A549 (cell line): Measurements from ENCODE around the gene VWA5B1. TPM values are rescaled to one million over a fixed set of nuclear protein-coding genes. Genes with fewer than 3 reads are reported as not detected.

Experiments used
- ATAC-seq, 2 experiments: fragments of 200-7000 bp in 1 of 2; fragments of >200 bp in 1 of 2; cut with Nextera tagmentation in 1 of 2; cut with Tn5 transposase in 1 of 2; 3 replicates each; pipeline versions ENCODE4 v1.8.0 to v1.9.1; 2018 to 2020; ENCODE audit warnings: mild to moderate bottlenecking in 1 of 2, moderate library complexity in 1 of 2
- CTCF ChIA-PET: fragments of 300-600 bp; sonication (Branson Sonifier 250); formaldehyde crosslinking; extraction: SDS; loops from one replicate; lab custom pipeline; 2021; ENCODE audit warnings: antibody characterized with exemption, inconsistent platforms; lab: Yijun Ruan, JAX
- POLR2A ChIA-PET: fragments of 350-600 bp; formaldehyde crosslinking; extraction: SDS; loops from one replicate; lab custom pipeline; 2021; ENCODE audit warnings: antibody characterized with exemption, inconsistent platforms; lab: Yijun Ruan, JAX
- DNase-seq, 2 experiments: peaks; one replicate each; pipeline versions ENCODE4 v3.0.0 to v3.0.0-alpha.2; 2011 to 2016; ENCODE audit warnings: low read depth in 1 of 2, low spot score in 1 of 2
- FAIRE-seq: peaks from 2 replicates; lab custom pipeline; 2011; peaks lifted over from hg19 to GRCh38; lab: Jason Lieb, UNC
- H3K27ac ChIP-seq, 2 experiments: fragments of >200 bp; sonication (Bioruptor Twin); formaldehyde crosslinking; 3 replicates each; pipeline ENCODE4 v1.5.1; 2016 to 2017
- H3K4me1 ChIP-seq: fragments of >200 bp; sonication (Bioruptor Twin); formaldehyde crosslinking; 3 replicates; pipeline ENCODE4 v1.6.1; 2016
- H3K4me2 ChIP-seq: fragments of >200 bp; sonication (Bioruptor Twin); formaldehyde crosslinking; 3 replicates; pipeline ENCODE4 v1.6.1; 2016
- H3K4me3 ChIP-seq: fragments of >200 bp; sonication (Bioruptor Twin); formaldehyde crosslinking; 3 replicates; pipeline ENCODE4 v1.5.1; 2016
- H3K9me3 ChIP-seq: fragments of >200 bp; sonication (Bioruptor Twin); formaldehyde crosslinking; 3 replicates; pipeline ENCODE4 v1.6.1; 2016
- ATOH8 ChIP-seq: fragments of 250-450 bp; sonication (Bioruptor Pico); IDR thresholded peaks from 2 replicates; pipeline ENCODE4 v1.5.0; 2020; ENCODE audit warnings: low read depth, mild to moderate bottlenecking, moderate library complexity
- BHLHE40 ChIP-seq: IDR thresholded peaks from 2 replicates; pipeline ENCODE4 v1.6.1; 2012; ENCODE audit warnings: low read depth, low read length, inconsistent platforms
- CBX2 ChIP-seq: fragments of 200-600 bp; sonication (generic); IDR thresholded peaks from 2 replicates; pipeline ENCODE4 v1.6.1; 2016; ENCODE audit warnings: low read depth, mild to moderate bottlenecking, borderline replicate concordance
- CHD4 ChIP-seq: fragments of 200-600 bp; sonication (generic); IDR thresholded peaks from 2 replicates; pipeline ENCODE4 v1.6.1; 2016; ENCODE audit warnings: antibody characterized with exemption, mild to moderate bottlenecking, borderline replicate concordance
- EHMT2 ChIP-seq: fragments of 200-600 bp; sonication (generic); IDR thresholded peaks from 2 replicates; pipeline ENCODE4 v1.6.1; 2016; ENCODE audit warnings: antibody characterized with exemption, low read depth, mild to moderate bottlenecking, moderate library complexity
- EP300 ChIP-seq, 2 experiments: fragments of >200 bp; sonication (Bioruptor Twin); formaldehyde crosslinking; IDR thresholded peaks; 2 replicates in 1 of 2; 3 replicates in 1 of 2; pipeline ENCODE4 v1.6.1; 2016 to 2017
- FOSB ChIP-seq: fragments of 250-450 bp; sonication (Bioruptor Pico); IDR thresholded peaks from 2 replicates; pipeline ENCODE4 v1.5.0; 2020; ENCODE audit warnings: mild to moderate bottlenecking, moderate library complexity
- GATA3 ChIP-seq: IDR thresholded peaks from 2 replicates; pipeline ENCODE4 v1.6.1; 2012; ENCODE audit warnings: borderline replicate concordance
- HES2 ChIP-seq: fragments of >200 bp; sonication (Bioruptor Twin); formaldehyde crosslinking; IDR thresholded peaks from 2 replicates; pipeline ENCODE4 v1.6.1; 2016
- HEYL ChIP-seq: fragments of 250-450 bp; sonication (Bioruptor Pico); IDR thresholded peaks from 2 replicates; pipeline ENCODE4 v1.8.0; 2021; ENCODE audit warnings: mild to moderate bottlenecking, moderate library complexity
- HOXA7 ChIP-seq: fragments of 250-450 bp; sonication (Bioruptor Pico); IDR thresholded peaks from 2 replicates; pipeline ENCODE4 v1.5.0; 2020; ENCODE audit warnings: mild to moderate bottlenecking, moderate library complexity
- HOXB13 ChIP-seq: fragments of 250-450 bp; sonication (Bioruptor Pico); IDR thresholded peaks from 2 replicates; pipeline ENCODE4 v1.5.0; 2020; ENCODE audit warnings: low read depth, mild to moderate bottlenecking, moderate library complexity
- JUNB ChIP-seq: fragments of >200 bp; sonication (Bioruptor Twin); formaldehyde crosslinking; IDR thresholded peaks from 2 replicates; pipeline ENCODE4 v1.6.1; 2016
- KDM1A ChIP-seq: fragments of 200-600 bp; sonication (generic); IDR thresholded peaks from 2 replicates; pipeline ENCODE4 v1.6.1; 2016; ENCODE audit warnings: low read depth, mild to moderate bottlenecking
- KDM5A ChIP-seq: fragments of 200-600 bp; sonication (generic); IDR thresholded peaks from 2 replicates; pipeline ENCODE4 v1.6.1; 2016; ENCODE audit warnings: antibody characterized with exemption, mild to moderate bottlenecking
- MAFK ChIP-seq: fragments of 450-650 bp; IDR thresholded peaks from 2 replicates; pipeline ENCODE4 v1.6.1; 2014; ENCODE audit not compliant: partially characterized antibody
- PBX3 ChIP-seq: IDR thresholded peaks from 2 replicates; pipeline ENCODE4 v1.6.1; 2012
- PHF8 ChIP-seq: fragments of 200-600 bp; sonication (generic); IDR thresholded peaks from 2 replicates; pipeline ENCODE4 v1.6.1; 2016; ENCODE audit warnings: low read depth, mild to moderate bottlenecking, antibody characterized with exemption, moderate library complexity, borderline replicate concordance
- RAD21 ChIP-seq, 2 experiments: fragments of >200 bp in 1 of 2; sonication (Bioruptor Twin) in 1 of 2; formaldehyde crosslinking in 1 of 2; IDR thresholded peaks in 1 of 2; conservative IDR thresholded peaks in 1 of 2; 2 replicates in 1 of 2; 3 replicates in 1 of 2; pipeline ENCODE4 v1.6.1; 2012 to 2018; ENCODE audit warnings: inconsistent platforms in 1 of 2
- RARB ChIP-seq: fragments of 250-450 bp; sonication (Bioruptor Pico); IDR thresholded peaks from 2 replicates; pipeline ENCODE4 v1.8.0; 2021; ENCODE audit warnings: mild to moderate bottlenecking, moderate library complexity
- RCOR1 ChIP-seq: fragments of 150-350 bp; IDR thresholded peaks from 2 replicates; pipeline ENCODE4 v1.6.1; 2014; ENCODE audit warnings: antibody characterized with exemption, low read length, low read depth
- SMC3 ChIP-seq: fragments of >200 bp; sonication (Bioruptor Twin); formaldehyde crosslinking; IDR thresholded peaks from 3 replicates; pipeline ENCODE4 v1.6.1; 2018; ENCODE audit warnings: inconsistent platforms
- SREBF2 ChIP-seq: fragments of 450-650 bp; IDR thresholded peaks from 2 replicates; pipeline ENCODE4 v1.6.1; 2014; ENCODE audit warnings: mild to moderate bottlenecking, moderate library complexity
- TFCP2L1 ChIP-seq: fragments of 250-450 bp; sonication (Bioruptor Pico); IDR thresholded peaks from 2 replicates; pipeline ENCODE4 v1.5.0; 2021; ENCODE audit warnings: mild to moderate bottlenecking
- ZNF302 ChIP-seq: fragments of 250-450 bp; sonication (Bioruptor Pico); IDR thresholded peaks from 2 replicates; pipeline ENCODE4 v1.9.0; 2021; ENCODE audit warnings: inconsistent platforms, mild to moderate bottlenecking, moderate library complexity
- WGBS: methylation state at CpG from one replicate; pipeline ENCODE4 v1.1.6; 2017; ENCODE audit errors: missing lambda C conversion rate; 5-methylcytosine and 5-hydroxymethylcytosine counted together
- polyA plus RNA-seq, 4 experiments: library from polyadenylated mRNA; depleted of rRNA in 3 of 4; stranded (reverse); fragments of >200 nt; fragmentation: RNase III in 1 of 4; extraction: RNeasy Plus Mini Kit Qiagen cat#74134 plus additional on column Dnase treatment in 1 of 4; gene quantifications; 2 replicates in 3 of 4; 3 replicates in 1 of 4; pipeline ENCODE4 v1.2.3, GENCODE V29; 2011 to 2017
- TF ChIP-seq, protein P1 (sequence below): IDR thresholded peaks from 2 replicates; pipeline ENCODE4 v1.6.1; 2012
- TF ChIP-seq, protein P2 (sequence below): fragments of 200-600 bp; sonication (generic); IDR thresholded peaks from 2 replicates; pipeline ENCODE4 v1.6.1; 2016; ENCODE audit warnings: antibody characterized with exemption, mild to moderate bottlenecking, moderate library complexity
- TF ChIP-seq, protein P3 (sequence below): fragments of 250-450 bp; sonication (Bioruptor Pico); IDR thresholded peaks from 2 replicates; pipeline ENCODE4 v1.5.0; 2021; ENCODE audit warnings: mild to moderate bottlenecking, moderate library complexity, borderline replicate concordance

VWA5B1 gene
- polyA plus RNA-seq, 2 of the 4 experiments (the other 2 are of a cell fraction), result not detected

GRCh38 chr1:20385630-20386029, 95.0 kb downstream of the VWA5B1 start:
- ChIA-PET CTCF (interaction anchor here (1.0 kb wide), 1 partner anchor 172 kb away, joined by 3 read pairs; no protein-coding TSS in a partner anchor), POLR2A (no interaction called here)
- FAIRE-seq (no peak), DNase-seq (no peak), ATAC-seq (no peak)
- peaks cover 7% of the 10 kb centered on the region for H3K4me1 ChIP-seq
- no peak overlapping the region for H3K4me3 ChIP-seq
- no peak for TF ChIP-seq SREBF2
- TF ChIP-seq EHMT2, result no peak
- TF ChIP-seq HEYL (CRISPR knock-in tag), result no peak
- no peak for TF ChIP-seq HOXB13 (CRISPR knock-in tag)
- TF ChIP-seq TFCP2L1, result no peak
- TF ChIP-seq SMC3, result no peak
- TF ChIP-seq, protein P1, sequence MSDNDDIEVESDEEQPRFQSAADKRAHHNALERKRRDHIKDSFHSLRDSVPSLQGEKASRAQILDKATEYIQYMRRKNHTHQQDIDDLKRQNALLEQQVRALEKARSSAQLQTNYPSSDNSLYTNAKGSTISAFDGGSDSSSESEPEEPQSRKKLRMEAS, result no peak
- no peak for TF ChIP-seq RCOR1
- no peak for TF ChIP-seq PBX3
- no peak for TF ChIP-seq HES2
- no peak for TF ChIP-seq ATOH8 (CRISPR knock-in tag)
- no peak for TF ChIP-seq FOSB
- no peak for TF ChIP-seq MAFK
- no peak for TF ChIP-seq RARB (CRISPR knock-in tag)
- TF ChIP-seq RAD21 (conservative IDR thresholded peaks at IDR 0.05 in 1 of 2, IDR thresholded peaks at IDR 0.05 in 1 of 2), result no peak
- TF ChIP-seq ZNF302 (CRISPR knock-in tag), result no peak
- no peak for TF ChIP-seq BHLHE40
- no peak for TF ChIP-seq JUNB
- H3K27ac ChIP-seq, result no peak overlapping the region
- H3K4me2 ChIP-seq, result no peak overlapping the region
- 78% methylated on average over 6 of the region's 6 CpGs for WGBS
- H3K9me3 ChIP-seq, result no peaks in the 10 kb centered on the region

- H3K4me1 ChIP-seq, result peaks cover 3% of the 10 kb centered on the region; the same call in 1 of the 3 replicates
- FAIRE-seq, result no peak
- DNase-seq, result no peak
- ChIA-PET CTCF (interaction anchor here (1.0 kb wide), 1 partner anchor 173 kb away, joined by 3 read pairs; no protein-coding TSS in a partner anchor), POLR2A (no interaction called here)
- H3K4me3 ChIP-seq, result no peak overlapping the region
- ATAC-seq, result no peak
- H3K9me3 ChIP-seq, result no peaks in the 10 kb centered on the region
- no peak overlapping the region for H3K27ac ChIP-seq
- WGBS, result 50% methylated on average over 4 of the region's 9 CpGs
- no peak overlapping the region for H3K4me2 ChIP-seq
- TF ChIP-seq EP300 (IDR thresholded peaks at IDR 0.05) (no peak), HOXB13 (CRISPR knock-in tag) (no peak), KDM5A (no peak), PBX3 (no peak), CHD4 (no peak), KDM1A (no peak), FOSB (no peak), JUNB (no peak), GATA3 (no peak), PHF8 (no peak), HOXA7 (no peak), CBX2 (no peak), SREBF2 (no peak)
- TF ChIP-seq, protein P2, sequence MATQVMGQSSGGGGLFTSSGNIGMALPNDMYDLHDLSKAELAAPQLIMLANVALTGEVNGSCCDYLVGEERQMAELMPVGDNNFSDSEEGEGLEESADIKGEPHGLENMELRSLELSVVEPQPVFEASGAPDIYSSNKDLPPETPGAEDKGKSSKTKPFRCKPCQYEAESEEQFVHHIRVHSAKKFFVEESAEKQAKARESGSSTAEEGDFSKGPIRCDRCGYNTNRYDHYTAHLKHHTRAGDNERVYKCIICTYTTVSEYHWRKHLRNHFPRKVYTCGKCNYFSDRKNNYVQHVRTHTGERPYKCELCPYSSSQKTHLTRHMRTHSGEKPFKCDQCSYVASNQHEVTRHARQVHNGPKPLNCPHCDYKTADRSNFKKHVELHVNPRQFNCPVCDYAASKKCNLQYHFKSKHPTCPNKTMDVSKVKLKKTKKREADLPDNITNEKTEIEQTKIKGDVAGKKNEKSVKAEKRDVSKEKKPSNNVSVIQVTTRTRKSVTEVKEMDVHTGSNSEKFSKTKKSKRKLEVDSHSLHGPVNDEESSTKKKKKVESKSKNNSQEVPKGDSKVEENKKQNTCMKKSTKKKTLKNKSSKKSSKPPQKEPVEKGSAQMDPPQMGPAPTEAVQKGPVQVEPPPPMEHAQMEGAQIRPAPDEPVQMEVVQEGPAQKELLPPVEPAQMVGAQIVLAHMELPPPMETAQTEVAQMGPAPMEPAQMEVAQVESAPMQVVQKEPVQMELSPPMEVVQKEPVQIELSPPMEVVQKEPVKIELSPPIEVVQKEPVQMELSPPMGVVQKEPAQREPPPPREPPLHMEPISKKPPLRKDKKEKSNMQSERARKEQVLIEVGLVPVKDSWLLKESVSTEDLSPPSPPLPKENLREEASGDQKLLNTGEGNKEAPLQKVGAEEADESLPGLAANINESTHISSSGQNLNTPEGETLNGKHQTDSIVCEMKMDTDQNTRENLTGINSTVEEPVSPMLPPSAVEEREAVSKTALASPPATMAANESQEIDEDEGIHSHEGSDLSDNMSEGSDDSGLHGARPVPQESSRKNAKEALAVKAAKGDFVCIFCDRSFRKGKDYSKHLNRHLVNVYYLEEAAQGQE, result no peak
- TF ChIP-seq, protein P3, sequence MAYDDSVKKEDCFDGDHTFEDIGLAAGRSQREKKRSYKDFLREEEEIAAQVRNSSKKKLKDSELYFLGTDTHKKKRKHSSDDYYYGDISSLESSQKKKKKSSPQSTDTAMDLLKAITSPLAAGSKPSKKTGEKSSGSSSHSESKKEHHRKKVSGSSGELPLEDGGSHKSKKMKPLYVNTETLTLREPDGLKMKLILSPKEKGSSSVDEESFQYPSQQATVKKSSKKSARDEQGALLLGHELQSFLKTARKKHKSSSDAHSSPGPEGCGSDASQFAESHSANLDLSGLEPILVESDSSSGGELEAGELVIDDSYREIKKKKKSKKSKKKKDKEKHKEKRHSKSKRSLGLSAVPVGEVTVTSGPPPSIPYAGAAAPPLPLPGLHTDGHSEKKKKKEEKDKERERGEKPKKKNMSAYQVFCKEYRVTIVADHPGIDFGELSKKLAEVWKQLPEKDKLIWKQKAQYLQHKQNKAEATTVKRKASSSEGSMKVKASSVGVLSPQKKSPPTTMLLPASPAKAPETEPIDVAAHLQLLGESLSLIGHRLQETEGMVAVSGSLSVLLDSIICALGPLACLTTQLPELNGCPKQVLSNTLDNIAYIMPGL (CRISPR knock-in tag), result no peak
These were observed 95.8 kb downstream of the VWA5B1 start for GRCh38 chr1:20386323-20387081.
